ENCODE results near the gene EEFSEC.
A peak's percentile ranks its signal among the peaks of the same experiment; 100 is the strongest.

Gene EEFSEC

GRCh38 chr3:128281461-128282367 lies 128.4 kb downstream of the EEFSEC start:
- Mint-ChIP-seq H3K27ac (no peak overlapping the region), H3K4me1 (ENCODE audit: low read depth) (no peaks in the 10 kb centered on the region), H3K27me3 (ENCODE audit: low read depth) (no peaks in the 10 kb centered on the region), H3K36me3 (ENCODE audit: low read depth) (no peaks in the 10 kb centered on the region), H3K9me3 (no peaks in the 10 kb centered on the region), H3K4me3 (no peak overlapping the region)

DNA sequence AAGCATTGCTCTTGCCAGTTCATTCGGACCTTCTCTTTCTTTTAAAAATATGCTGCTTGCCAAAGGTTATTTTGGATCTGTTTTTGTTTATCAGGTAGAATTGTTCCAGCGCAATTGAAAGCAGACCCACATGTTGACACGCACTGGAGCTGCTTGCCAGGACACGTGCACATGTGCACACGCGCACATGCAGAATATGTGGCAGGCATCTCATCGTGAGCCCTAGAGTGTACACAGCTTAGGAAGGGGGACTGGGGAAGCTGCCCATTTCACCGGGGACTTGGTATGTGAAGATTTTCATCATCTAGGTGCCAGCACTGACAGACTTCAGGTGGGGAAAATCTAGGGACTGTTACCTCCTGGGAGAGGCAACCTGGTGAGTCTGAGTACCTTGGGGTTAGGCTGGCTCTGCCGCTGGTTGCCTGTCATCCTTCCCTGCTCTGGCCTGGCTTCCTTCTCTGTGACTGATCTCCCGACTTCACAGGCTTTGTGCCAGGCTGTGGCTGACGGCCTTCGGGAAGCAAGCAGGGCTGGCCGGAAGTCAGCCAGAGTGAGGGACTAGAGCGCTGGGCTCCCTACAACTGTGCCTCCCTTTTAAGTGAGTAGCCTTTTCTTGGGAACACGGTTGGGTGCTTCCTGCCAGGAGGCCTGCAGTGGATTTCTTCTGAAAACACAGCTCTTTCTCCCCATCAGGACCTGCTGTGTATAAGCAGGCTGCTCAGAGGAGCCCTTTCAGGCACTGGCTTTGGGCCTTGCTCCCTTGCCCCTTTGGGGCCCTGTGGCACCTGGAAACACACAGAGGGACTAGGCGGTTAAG lies 129.3 kb downstream of the EEFSEC start:
- Mint-ChIP-seq H3K36me3 (ENCODE audit: low read depth) (no peaks in the 10 kb centered on the region), H3K4me3 (no peak overlapping the region), H3K4me1 (ENCODE audit: low read depth) (no peaks in the 10 kb centered on the region), H3K27ac (no peak overlapping the region), H3K27me3 (ENCODE audit: low read depth) (no peaks in the 10 kb centered on the region), H3K9me3 (no peaks in the 10 kb centered on the region)

- Mint-ChIP-seq H3K27me3 (ENCODE audit: low read depth) (no peaks in the 10 kb centered on the region), H3K36me3 (ENCODE audit: low read depth) (no peaks in the 10 kb centered on the region), H3K9me3 (no peaks in the 10 kb centered on the region), H3K27ac (no peak overlapping the region), H3K4me3 (no peak overlapping the region), H3K4me1 (ENCODE audit: low read depth) (no peaks in the 10 kb centered on the region)
Observed at GRCh38 chr3:128283421-128283820, 130.1 kb downstream of the EEFSEC start.

DNA sequence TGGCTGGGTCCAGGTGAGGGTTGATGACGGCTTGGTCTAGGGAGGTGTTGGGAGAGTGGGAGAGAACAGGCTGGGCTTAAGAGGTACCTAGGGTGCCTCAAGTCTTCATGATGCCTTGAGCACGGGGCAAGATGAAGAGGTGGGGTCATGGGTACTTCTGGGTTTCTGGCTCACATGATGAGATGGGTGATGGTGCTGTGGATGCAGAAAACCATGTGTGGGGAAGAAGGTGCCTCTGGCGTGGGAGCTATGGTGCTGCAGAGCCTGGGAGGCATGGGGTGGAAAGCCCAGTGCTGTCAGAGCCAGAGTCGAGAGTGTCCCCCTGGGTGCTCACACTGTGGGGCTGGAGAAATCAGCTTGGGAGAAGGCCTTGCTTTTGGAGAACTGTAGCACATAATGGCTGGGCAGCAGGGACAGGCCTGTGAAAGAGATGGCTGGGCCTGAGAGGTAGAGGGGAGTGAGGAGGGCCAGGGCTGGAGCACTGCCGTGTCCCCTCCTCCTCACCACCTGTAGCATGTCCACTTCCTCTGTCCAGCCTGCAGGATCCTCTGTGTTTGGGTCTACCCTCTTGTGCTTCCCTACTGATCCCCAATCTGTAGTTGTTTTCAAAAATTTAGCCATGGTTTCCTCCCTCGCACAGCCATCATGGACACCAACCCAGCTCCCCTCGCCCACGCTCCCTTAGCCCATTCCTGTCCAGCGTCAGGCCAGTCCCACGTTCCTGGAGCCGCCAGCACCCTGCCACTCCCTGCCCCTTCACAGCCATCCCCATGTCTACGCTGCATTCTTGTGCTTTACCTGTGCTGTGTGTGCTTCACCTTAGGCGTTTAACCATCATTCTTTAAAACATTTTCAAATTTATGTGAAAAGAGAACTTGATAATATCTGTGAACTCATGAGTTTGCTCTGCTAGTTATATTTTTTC lies 132.0 kb downstream of the EEFSEC start:
- Mint-ChIP-seq H3K4me3 (no peak overlapping the region), H3K27ac (no peak overlapping the region), H3K36me3 (ENCODE audit: low read depth) (peaks cover 2% of the 10 kb centered on the region), H3K4me1 (ENCODE audit: low read depth) (no peaks in the 10 kb centered on the region), H3K9me3 (no peaks in the 10 kb centered on the region), H3K27me3 (ENCODE audit: low read depth) (no peaks in the 10 kb centered on the region)

- Mint-ChIP-seq H3K27ac (no peak overlapping the region), H3K4me1 (ENCODE audit: low read depth) (no peaks in the 10 kb centered on the region), H3K27me3 (ENCODE audit: low read depth) (no peaks in the 10 kb centered on the region), H3K9me3 (no peaks in the 10 kb centered on the region), H3K36me3 (ENCODE audit: low read depth) (peaks cover 3% of the 10 kb centered on the region), H3K4me3 (no peak overlapping the region)
Observed at GRCh38 chr3:128285967-128286321, 132.7 kb downstream of the EEFSEC start.

- Mint-ChIP-seq H3K36me3 (ENCODE audit: low read depth) (peaks cover 7% of the 10 kb centered on the region), H3K4me1 (ENCODE audit: low read depth) (no peaks in the 10 kb centered on the region), H3K27ac (no peak overlapping the region), H3K9me3 (peaks cover 5% of the 10 kb centered on the region), H3K27me3 (ENCODE audit: low read depth) (no peaks in the 10 kb centered on the region), H3K4me3 (no peak overlapping the region)
Observed at GRCh38 chr3:128286691-128287090, 133.4 kb downstream of the EEFSEC start.

DNA sequence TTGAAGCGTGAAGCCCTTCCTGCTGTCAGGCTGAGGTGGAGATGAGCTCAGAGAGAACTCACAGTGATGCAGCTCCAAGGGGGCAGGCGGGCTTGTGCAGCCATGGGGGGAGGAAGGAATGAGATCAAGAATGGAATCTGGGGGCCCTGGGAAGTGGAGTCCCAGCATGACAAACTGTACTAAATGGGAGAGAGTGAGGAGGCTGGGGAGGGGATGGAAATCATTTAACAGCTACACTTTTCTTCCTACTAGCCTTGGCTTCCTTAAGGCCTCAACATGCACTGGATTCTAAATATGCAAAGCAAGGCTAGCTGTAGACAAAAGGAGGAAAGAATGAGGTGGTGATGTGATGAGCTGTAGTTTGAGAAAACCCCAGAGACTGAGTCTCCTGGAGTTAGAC lies 133.9 kb downstream of the EEFSEC start:
- H3K27me3 Mint-ChIP-seq (ENCODE audit: low read depth), result no peaks in the 10 kb centered on the region
- no peak overlapping the region for H3K4me3 Mint-ChIP-seq
- H3K36me3 Mint-ChIP-seq (ENCODE audit: low read depth), result peaks cover 7% of the 10 kb centered on the region
- peaks cover 5% of the 10 kb centered on the region for H3K9me3 Mint-ChIP-seq
- no peaks in the 10 kb centered on the region for H3K4me1 Mint-ChIP-seq (ENCODE audit: low read depth)
- H3K27ac Mint-ChIP-seq, result no peak overlapping the region

DNA sequence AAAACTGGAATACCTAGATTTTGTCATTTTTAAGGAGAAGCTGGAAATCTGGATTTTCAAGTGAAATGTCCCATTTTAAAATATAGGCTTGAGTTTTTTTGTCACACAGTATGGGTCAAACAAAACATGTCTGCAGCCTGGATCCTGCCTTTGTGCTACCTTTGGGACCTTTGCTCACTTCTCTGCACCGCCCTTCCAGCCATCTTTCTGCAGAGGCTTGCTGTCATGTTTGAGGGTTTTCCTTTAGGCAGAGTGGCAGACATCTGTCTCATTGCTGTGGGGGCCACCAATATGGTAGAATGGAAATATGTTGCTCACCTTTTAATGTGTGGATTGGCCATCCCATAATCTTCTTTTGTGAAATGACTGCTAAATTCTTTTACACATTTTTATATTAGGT lies 136.3 kb downstream of the EEFSEC start:
- no peaks in the 10 kb centered on the region for H3K27me3 Mint-ChIP-seq (ENCODE audit: low read depth)
- peaks cover 9% of the 10 kb centered on the region for H3K36me3 Mint-ChIP-seq (ENCODE audit: low read depth)
- no peak overlapping the region for H3K4me3 Mint-ChIP-seq
- H3K27ac Mint-ChIP-seq, result no peak overlapping the region
- peaks cover 4% of the 10 kb centered on the region for H3K4me1 Mint-ChIP-seq (ENCODE audit: low read depth)
- peaks cover 5% of the 10 kb centered on the region for H3K9me3 Mint-ChIP-seq

DNA sequence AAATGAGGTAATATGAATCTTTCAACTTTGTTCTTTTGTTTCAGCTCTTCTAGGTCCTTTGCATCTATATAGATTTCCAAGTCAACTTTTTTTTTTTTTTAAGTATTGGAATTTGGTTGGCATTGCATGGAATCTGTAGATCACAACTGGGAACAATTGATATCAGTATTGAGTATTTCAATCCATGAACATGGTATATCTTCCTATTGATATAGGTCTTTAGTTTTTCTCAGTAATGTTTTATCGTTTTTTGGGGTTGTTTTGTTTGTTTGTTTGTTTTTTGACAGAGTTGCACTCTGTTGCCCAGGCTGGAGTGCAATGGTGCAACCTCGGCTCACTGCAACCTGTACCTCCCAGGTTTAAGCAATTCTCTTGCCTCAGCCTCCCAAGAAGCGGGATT lies 137.2 kb downstream of the EEFSEC start:
- no peak overlapping the region for H3K4me3 Mint-ChIP-seq
- H3K9me3 Mint-ChIP-seq, result peaks cover 5% of the 10 kb centered on the region
- peaks cover 9% of the 10 kb centered on the region for H3K36me3 Mint-ChIP-seq (ENCODE audit: low read depth)
- no peak overlapping the region for H3K27ac Mint-ChIP-seq
- no peaks in the 10 kb centered on the region for H3K27me3 Mint-ChIP-seq (ENCODE audit: low read depth)
- H3K4me1 Mint-ChIP-seq (ENCODE audit: low read depth), result peaks cover 12% of the 10 kb centered on the region

GRCh38 chr3:128293930-128294329 lies 140.6 kb downstream of the EEFSEC start:
- Mint-ChIP-seq H3K36me3 (ENCODE audit: low read depth) (peaks cover 9% of the 10 kb centered on the region), H3K4me3 (no peak overlapping the region), H3K4me1 (ENCODE audit: low read depth) (peaks cover 20% of the 10 kb centered on the region), H3K27me3 (ENCODE audit: low read depth) (no peaks in the 10 kb centered on the region), H3K9me3 (peaks cover 5% of the 10 kb centered on the region), H3K27ac (no peak overlapping the region)

- H3K9me3 Mint-ChIP-seq, result peaks cover 5% of the 10 kb centered on the region
- no peaks in the 10 kb centered on the region for H3K27me3 Mint-ChIP-seq (ENCODE audit: low read depth)
- H3K27ac Mint-ChIP-seq, result peak overlapping the region; percentile 67
- H3K36me3 Mint-ChIP-seq (ENCODE audit: low read depth), result peaks cover 9% of the 10 kb centered on the region
- peaks cover 20% of the 10 kb centered on the region for H3K4me1 Mint-ChIP-seq (ENCODE audit: low read depth)
- H3K4me3 Mint-ChIP-seq, result no peak overlapping the region
Observed at GRCh38 chr3:128294999-128295468, 141.8 kb downstream of the EEFSEC start.

DNA sequence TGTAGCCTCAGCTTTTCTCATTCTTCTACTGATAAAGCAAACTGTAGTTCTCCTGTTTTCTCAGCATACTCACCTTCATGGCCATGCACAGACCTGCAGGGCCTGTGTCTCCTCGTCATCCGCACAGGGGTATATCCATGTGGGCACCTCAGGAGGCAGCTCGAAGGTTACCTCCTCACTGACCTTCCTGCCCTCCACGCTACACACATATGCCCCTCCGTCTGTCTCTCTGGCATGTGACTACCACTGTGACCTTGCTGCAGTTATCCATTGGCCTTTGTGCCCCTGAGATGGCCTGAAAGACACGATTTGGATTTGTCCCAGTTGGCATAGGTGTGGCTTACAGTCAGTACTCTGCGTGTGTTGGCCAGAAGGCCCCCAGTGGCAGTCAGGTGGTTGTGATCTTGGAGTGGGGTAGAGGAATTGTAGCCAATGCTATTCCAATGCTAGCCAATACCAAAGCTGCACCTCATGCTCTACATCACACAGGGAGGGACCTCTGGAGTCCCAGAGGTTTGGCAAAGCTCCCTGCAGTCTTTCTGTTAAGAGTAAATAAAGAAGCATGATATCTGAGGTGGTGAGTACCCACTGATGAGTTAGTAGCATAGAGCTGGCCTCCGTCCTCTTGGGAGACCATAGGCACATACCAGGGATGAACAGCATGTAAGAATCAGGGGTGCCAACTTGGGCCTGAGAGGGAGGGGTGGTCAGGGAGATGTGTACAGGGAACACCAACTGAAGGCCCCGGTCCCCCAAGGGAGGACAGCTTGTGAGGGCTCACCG lies 143.4 kb downstream of the EEFSEC start:
- Mint-ChIP-seq H3K36me3 (ENCODE audit: low read depth) (peaks cover 2% of the 10 kb centered on the region), H3K27ac (peak overlapping the region; percentile 1), H3K4me1 (ENCODE audit: low read depth) (peaks cover 20% of the 10 kb centered on the region), H3K4me3 (no peak overlapping the region), H3K27me3 (ENCODE audit: low read depth) (no peaks in the 10 kb centered on the region), H3K9me3 (peaks cover under 1% of the 10 kb centered on the region)

DNA sequence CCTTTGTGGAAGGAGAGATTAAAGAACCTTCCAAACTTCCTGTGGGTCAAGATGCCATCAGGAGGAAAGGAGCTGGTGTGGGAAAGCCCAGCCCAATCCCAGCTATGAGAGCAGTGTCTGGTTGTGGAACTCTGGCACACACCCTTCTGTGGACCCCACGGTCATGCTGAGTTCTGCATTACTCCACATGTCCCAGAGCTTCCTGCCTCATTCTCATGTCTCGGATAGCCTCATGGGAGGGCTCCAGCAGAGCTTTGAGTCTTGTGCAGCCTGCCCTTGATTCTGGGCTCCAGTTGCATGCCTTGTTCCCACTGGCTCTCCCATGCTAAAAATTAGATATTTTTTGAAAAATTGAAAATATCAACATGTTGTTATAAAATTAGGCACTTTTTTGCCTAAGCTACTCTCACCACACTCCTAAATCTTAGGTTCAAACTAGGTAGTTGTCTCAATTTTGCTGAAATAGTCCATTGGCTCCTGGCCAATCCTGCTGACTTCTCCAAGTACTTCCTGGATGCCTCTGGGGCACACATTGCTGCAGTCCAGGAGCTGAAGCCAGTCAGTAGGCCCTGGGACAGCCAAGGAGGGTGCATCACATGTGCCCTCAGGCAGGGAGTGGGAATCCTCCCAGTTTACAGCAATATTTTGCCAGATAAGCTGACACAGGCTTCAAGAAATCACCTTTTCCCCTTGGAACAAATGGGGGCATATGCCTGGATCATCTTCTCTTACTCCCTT lies 144.3 kb downstream of the EEFSEC start:
- Mint-ChIP-seq H3K27ac (no peak overlapping the region), H3K9me3 (no peaks in the 10 kb centered on the region), H3K4me1 (ENCODE audit: low read depth) (peaks cover 20% of the 10 kb centered on the region)

More for the DNA sequence above, 144.3 kb downstream of the EEFSEC start:
- peaks cover 2% of the 10 kb centered on the region for H3K36me3 Mint-ChIP-seq (ENCODE audit: low read depth)
- H3K4me3 Mint-ChIP-seq, result no peak overlapping the region
- H3K27me3 Mint-ChIP-seq (ENCODE audit: low read depth), result no peaks in the 10 kb centered on the region

Measured in T-helper 1 cell treated with Interleukin-12 subunit alpha and Interleukin-12 subunit beta and Interleukin-4 antibody, amounts not matched to agents 30 μg/mL and 1 μg/mL, for 36 hours (primary cell).